ENCODE results near the gene IPO9. TPM values are rescaled to one million over a fixed set of nuclear protein-coding genes. Genes with fewer than 3 reads are reported as not detected.

IPO9 gene
- total RNA-seq, 1 donor, result 28.9 TPM

GRCh38 chr1:201791779-201792173 lies 37.2 kb upstream of the IPO9 start:
- DNase-seq (ENCODE audit: low read depth), result peak; percentile 85
- H3K4me3 ChIP-seq (ENCODE audit: low read depth, low read length), result no peak overlapping the region
- no peak for TF ChIP-seq CTCF (IDR thresholded peaks at IDR 0.05; ENCODE audit: insufficient read depth, low read depth, low read length)

GRCh38 chr1:201792534-201793305 lies 36.2 kb upstream of the IPO9 start:
- peak; percentile 96 for DNase-seq (ENCODE audit: low read depth)
- H3K4me3 ChIP-seq (ENCODE audit: low read depth, low read length), result no peak overlapping the region
- TF ChIP-seq CTCF (IDR thresholded peaks at IDR 0.05; ENCODE audit: insufficient read depth, low read depth, low read length), result peak; percentile 99

- no peak for DNase-seq (ENCODE audit: low read depth)
- H3K4me3 ChIP-seq (ENCODE audit: low read depth, low read length), result no peak overlapping the region
- no peak for TF ChIP-seq CTCF (IDR thresholded peaks at IDR 0.05; ENCODE audit: insufficient read depth, low read depth, low read length)
These were observed 35.5 kb upstream of the IPO9 start for GRCh38 chr1:201793306-201793925.

GRCh38 chr1:201795066-201795465 lies 33.9 kb upstream of the IPO9 start:
- TF ChIP-seq CTCF (IDR thresholded peaks at IDR 0.05; ENCODE audit: insufficient read depth, low read depth, low read length), result peak; percentile 45
- H3K4me3 ChIP-seq (ENCODE audit: low read depth, low read length), result no peak overlapping the region
- peak; percentile 48 for DNase-seq (ENCODE audit: low read depth)

- H3K4me3 ChIP-seq (ENCODE audit: low read depth, low read length), result no peak overlapping the region
- DNase-seq (ENCODE audit: low read depth), result no peak
- no peak for TF ChIP-seq CTCF (IDR thresholded peaks at IDR 0.05; ENCODE audit: insufficient read depth, low read depth, low read length)
These were observed 28.7 kb upstream of the IPO9 start for GRCh38 chr1:201800246-201800645.

- DNase-seq (ENCODE audit: low read depth), result no peak
- TF ChIP-seq CTCF (IDR thresholded peaks at IDR 0.05; ENCODE audit: insufficient read depth, low read depth, low read length), result no peak
These were observed 22.2 kb upstream of the IPO9 start for GRCh38 chr1:201806801-201807200.

More at GRCh38 chr1:201806801-201807200, 22.2 kb upstream of the IPO9 start:
- H3K4me3 ChIP-seq (ENCODE audit: low read depth, low read length), result no peak overlapping the region

Data from fibroblast of villous mesenchyme (primary cell).